Panc1 (cell line): ENCODE measurements around the gene UBA1. TPM values are rescaled to one million over a fixed set of nuclear protein-coding genes. Genes with fewer than 3 reads are reported as not detected.

ENCODE experiments used
- ATAC-seq: fragments of 200-7000 bp; cut with Tn5 transposase; 2 replicates; pipeline ENCODE4 v1.9.1; 2020; ENCODE audit warnings: mild to moderate bottlenecking, moderate library complexity
- BruUV-seq: library from RNA; stranded (reverse); fragments of 400-500 nt; replicated peaks from 2 replicates; lab custom pipeline; 2021; lab: Mats Ljungman, UMichigan
- CTCF ChIA-PET: fragments of 300-600 bp; sonication (Branson Sonifier 250); formaldehyde crosslinking; loops from one replicate; lab custom pipeline; 2022; ENCODE audit warnings: antibody characterized with exemption; lab: Charles Lee
- POLR2A ChIA-PET: fragments of 300-600 bp; sonication (Branson Sonifier 250); formaldehyde crosslinking; loops from one replicate; lab custom pipeline; 2022; ENCODE audit warnings: antibody characterized with exemption; lab: Charles Lee
- DNase-seq: peaks from one replicate; pipeline ENCODE4 v3.0.0-alpha.2; 2010; ENCODE audit warnings: low read depth, low spot score
- H3K27ac ChIP-seq: 2 replicates; pipeline ENCODE4 v1.5.1; 2011; ENCODE audit warnings: mild to moderate bottlenecking, low read length, inconsistent platforms
- H3K27me3 ChIP-seq: fragments of 200-500 bp; sonication (Bioruptor generic); 2 replicates; pipeline ENCODE4 v1.6.0; 2014; ENCODE audit warnings: low read length, inconsistent platforms; ENCODE audit not compliant: control insufficient read depth, insufficient read depth
- H3K36me3 ChIP-seq: fragments of 200-500 bp; sonication (Bioruptor generic); 2 replicates; pipeline ENCODE4 v1.5.1; 2014; ENCODE audit warnings: inconsistent platforms, mild to moderate bottlenecking, low read length, moderate library complexity; ENCODE audit not compliant: control insufficient read depth, insufficient read depth
- H3K4me1 ChIP-seq: 2 replicates; pipeline ENCODE4 v1.5.1; 2011; ENCODE audit warnings: inconsistent platforms, mild to moderate bottlenecking, low read length, moderate library complexity; ENCODE audit not compliant: control insufficient read depth, insufficient read depth
- H3K4me3 ChIP-seq, 2 experiments: 2 replicates each; pipeline ENCODE4 v1.5.1; 2011 to 2012; ENCODE audit warnings: low read depth in 2 of 2, low read length in 2 of 2, mild to moderate bottlenecking in 2 of 2, inconsistent platforms in 1 of 2, moderate library complexity in 1 of 2
- H3K9me3 ChIP-seq: fragments of 200-500 bp; sonication (Bioruptor generic); 2 replicates; pipeline ENCODE4 v1.5.1; 2014; ENCODE audit warnings: low read depth, mild to moderate bottlenecking, inconsistent platforms, low read length, moderate library complexity; ENCODE audit not compliant: control insufficient read depth, insufficient read depth
- POLR2AphosphoS5 ChIP-seq: IDR thresholded peaks from 2 replicates; pipeline ENCODE4 v1.6.1; 2012; ENCODE audit warnings: mild to moderate bottlenecking, low read depth, low read length, moderate library complexity
- SIN3A ChIP-seq: IDR thresholded peaks from 2 replicates; pipeline ENCODE4 v1.6.1; 2012; ENCODE audit warnings: low read depth, mild to moderate bottlenecking, low read length, moderate library complexity, borderline replicate concordance; ENCODE audit not compliant: insufficient read depth
- TCF7L2 ChIP-seq: IDR thresholded peaks from 2 replicates; pipeline ENCODE4 v1.6.1; 2011; ENCODE audit warnings: mild to moderate bottlenecking, low read depth, low read length, inconsistent platforms
- in situ Hi-C: cut with HindIII; loops from 2 replicates; pipeline ENCODE4 v1.10.0; 2016; ENCODE audit warnings: low sequenced_read_pairs, low pct_unique_long_range_greater_than_20kb
- intact Hi-C: fragments of 100-400 bp; cut with micrococcal nuclease; formaldehyde crosslinking; loops from one replicate; pipeline ENCODE4 v1.10.0; 2022; ENCODE audit not compliant: unreplicated experiment
- total RNA-seq: library from RNA; stranded (reverse); gene quantifications from one replicate; pipeline ENCODE4 v1.2.1, GENCODE V29; 2021; ENCODE audit not compliant: unreplicated experiment
- TF ChIP-seq, protein P1 (sequence below), 2 experiments: IDR thresholded peaks; 2 replicates each; pipeline ENCODE4 v1.6.1; 2011 to 2012; ENCODE audit warnings: low read depth in 2 of 2, control low read depth in 1 of 2, low read length in 1 of 2, mild to moderate bottlenecking in 1 of 2, moderate library complexity in 1 of 2; ENCODE audit not compliant: insufficient read depth in 1 of 2
- TF ChIP-seq, protein P2 (sequence below): fragments of 450-650 bp; IDR thresholded peaks from 2 replicates; pipeline ENCODE4 v1.5.1; 2017; ENCODE audit warnings: mild to moderate bottlenecking

The UBA1 gene
- total RNA-seq, 1 experiment from 2014 or later = 302 TPM

DNA sequence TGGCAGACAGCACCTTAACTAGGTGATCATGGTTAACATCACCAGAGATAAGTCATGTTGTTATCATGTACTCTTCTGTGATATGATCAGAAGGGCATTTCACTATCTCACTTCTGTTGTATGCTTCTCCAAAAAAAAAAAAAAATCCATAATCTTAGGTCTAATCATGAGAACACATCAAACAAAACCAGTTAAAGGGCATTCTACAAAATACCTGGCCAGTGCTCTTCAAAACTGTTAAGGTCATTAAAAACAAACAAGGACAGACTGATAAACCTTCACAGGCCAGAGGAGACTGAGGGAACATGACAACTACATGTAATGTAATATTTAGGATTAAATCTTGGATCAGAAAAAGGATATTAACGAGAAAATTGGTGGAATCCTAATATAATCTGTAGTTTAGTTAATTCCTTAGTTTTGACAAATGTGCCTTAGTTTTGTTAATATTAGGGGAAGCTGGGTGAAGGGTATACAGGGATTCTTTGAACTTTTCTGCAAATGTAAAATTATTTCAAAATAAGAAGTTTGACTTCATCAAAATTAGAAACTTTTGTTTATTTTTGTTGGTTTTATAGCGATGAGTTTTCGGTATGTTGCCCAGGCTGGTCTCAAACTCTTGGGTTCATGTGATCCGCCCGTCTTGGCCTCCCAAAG, 30.6 kb upstream of the UBA1 start:
- POLR2A ChIA-PET = no interaction called here
- no peaks in the 10 kb centered on the region for H3K36me3 ChIP-seq
- in situ Hi-C loops (no loop called here), intact Hi-C loops (no loop called here)
- no peak overlapping the region for H3K27ac ChIP-seq
- no peak for DNase-seq
- H3K4me1 ChIP-seq = no peaks in the 10 kb centered on the region
- H3K4me3 ChIP-seq = no peak overlapping the region
- ATAC-seq = no peak
- H3K9me3 ChIP-seq = no peaks in the 10 kb centered on the region
- H3K27me3 ChIP-seq = no peaks in the 10 kb centered on the region
- TF ChIP-seq, protein P1, sequence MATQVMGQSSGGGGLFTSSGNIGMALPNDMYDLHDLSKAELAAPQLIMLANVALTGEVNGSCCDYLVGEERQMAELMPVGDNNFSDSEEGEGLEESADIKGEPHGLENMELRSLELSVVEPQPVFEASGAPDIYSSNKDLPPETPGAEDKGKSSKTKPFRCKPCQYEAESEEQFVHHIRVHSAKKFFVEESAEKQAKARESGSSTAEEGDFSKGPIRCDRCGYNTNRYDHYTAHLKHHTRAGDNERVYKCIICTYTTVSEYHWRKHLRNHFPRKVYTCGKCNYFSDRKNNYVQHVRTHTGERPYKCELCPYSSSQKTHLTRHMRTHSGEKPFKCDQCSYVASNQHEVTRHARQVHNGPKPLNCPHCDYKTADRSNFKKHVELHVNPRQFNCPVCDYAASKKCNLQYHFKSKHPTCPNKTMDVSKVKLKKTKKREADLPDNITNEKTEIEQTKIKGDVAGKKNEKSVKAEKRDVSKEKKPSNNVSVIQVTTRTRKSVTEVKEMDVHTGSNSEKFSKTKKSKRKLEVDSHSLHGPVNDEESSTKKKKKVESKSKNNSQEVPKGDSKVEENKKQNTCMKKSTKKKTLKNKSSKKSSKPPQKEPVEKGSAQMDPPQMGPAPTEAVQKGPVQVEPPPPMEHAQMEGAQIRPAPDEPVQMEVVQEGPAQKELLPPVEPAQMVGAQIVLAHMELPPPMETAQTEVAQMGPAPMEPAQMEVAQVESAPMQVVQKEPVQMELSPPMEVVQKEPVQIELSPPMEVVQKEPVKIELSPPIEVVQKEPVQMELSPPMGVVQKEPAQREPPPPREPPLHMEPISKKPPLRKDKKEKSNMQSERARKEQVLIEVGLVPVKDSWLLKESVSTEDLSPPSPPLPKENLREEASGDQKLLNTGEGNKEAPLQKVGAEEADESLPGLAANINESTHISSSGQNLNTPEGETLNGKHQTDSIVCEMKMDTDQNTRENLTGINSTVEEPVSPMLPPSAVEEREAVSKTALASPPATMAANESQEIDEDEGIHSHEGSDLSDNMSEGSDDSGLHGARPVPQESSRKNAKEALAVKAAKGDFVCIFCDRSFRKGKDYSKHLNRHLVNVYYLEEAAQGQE (IDR thresholded peaks at IDR 0.05; ENCODE audit: insufficient read depth in 1 of 2, low read depth in 2 of 2, low read length in 1 of 2) = no peak
- TF ChIP-seq TCF7L2 = no peak
- TF ChIP-seq, protein P2, sequence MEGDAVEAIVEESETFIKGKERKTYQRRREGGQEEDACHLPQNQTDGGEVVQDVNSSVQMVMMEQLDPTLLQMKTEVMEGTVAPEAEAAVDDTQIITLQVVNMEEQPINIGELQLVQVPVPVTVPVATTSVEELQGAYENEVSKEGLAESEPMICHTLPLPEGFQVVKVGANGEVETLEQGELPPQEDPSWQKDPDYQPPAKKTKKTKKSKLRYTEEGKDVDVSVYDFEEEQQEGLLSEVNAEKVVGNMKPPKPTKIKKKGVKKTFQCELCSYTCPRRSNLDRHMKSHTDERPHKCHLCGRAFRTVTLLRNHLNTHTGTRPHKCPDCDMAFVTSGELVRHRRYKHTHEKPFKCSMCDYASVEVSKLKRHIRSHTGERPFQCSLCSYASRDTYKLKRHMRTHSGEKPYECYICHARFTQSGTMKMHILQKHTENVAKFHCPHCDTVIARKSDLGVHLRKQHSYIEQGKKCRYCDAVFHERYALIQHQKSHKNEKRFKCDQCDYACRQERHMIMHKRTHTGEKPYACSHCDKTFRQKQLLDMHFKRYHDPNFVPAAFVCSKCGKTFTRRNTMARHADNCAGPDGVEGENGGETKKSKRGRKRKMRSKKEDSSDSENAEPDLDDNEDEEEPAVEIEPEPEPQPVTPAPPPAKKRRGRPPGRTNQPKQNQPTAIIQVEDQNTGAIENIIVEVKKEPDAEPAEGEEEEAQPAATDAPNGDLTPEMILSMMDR = no peak
- TF ChIP-seq SIN3A = no peak
- no peak for TF ChIP-seq POLR2AphosphoS5
- BruUV-seq = no TSS peak
- CTCF ChIA-PET = no interaction called here

DNA sequence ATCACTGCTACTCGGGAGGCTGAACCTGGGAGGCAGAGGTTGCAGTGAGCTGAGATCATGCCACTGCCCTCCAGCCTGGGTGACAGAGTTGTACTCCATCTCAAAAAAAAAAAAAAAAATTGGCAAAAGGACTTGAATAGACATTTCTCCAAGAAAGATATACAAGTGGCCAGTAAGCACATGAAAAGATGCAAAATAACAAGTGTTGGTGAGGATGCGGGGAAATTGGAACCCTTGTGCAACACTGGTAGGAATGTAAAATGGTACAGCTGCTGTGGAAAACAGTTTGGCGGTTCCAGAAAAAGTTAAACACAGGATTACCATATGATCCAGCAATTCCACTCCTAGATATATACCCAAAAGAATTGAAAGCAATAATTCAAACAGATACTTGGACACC, 29.2 kb upstream of the UBA1 start:
- no peaks in the 10 kb centered on the region for H3K36me3 ChIP-seq
- no peak for TF ChIP-seq TCF7L2
- TF ChIP-seq, protein P2 = no peak
- TF ChIP-seq POLR2AphosphoS5 = no peak
- TF ChIP-seq, protein P1 (IDR thresholded peaks at IDR 0.05; ENCODE audit: insufficient read depth in 1 of 2, low read depth in 2 of 2, low read length in 1 of 2) = no peak
- TF ChIP-seq SIN3A = no peak
- no peaks in the 10 kb centered on the region for H3K9me3 ChIP-seq
- H3K27ac ChIP-seq = no peak overlapping the region
- in situ Hi-C loops = no loop called here
- ChIA-PET CTCF (no interaction called here), POLR2A (no interaction called here)
- H3K4me3 ChIP-seq = no peak overlapping the region
- no peak for ATAC-seq
- intact Hi-C loops = no loop called here
- H3K27me3 ChIP-seq = no peaks in the 10 kb centered on the region
- no peak for DNase-seq
- BruUV-seq = no TSS peak
- H3K4me1 ChIP-seq = no peaks in the 10 kb centered on the region
